ENCODE data around the gene HOXB4. TPM values are rescaled to one million over a fixed set of nuclear protein-coding genes. Genes with fewer than 3 reads are reported as not detected.

The HOXB4 gene
- total RNA-seq, 3 donors from 2014 or later, result 4.5 to 14.6 (median 5.3) TPM

GRCh38 chr17:48596735-48597527 lies 18.8 kb upstream of the HOXB4 start:
- DNase-seq (peak in 1 of 3 donors; percentile 12), ATAC-seq (no peak)
- TF ChIP-seq CTCF (IDR thresholded peaks at IDR 0.05), result no peak
- intact Hi-C loops (cut with DNase I, micrococcal nuclease), result no loop called here
- Histone ChIP-seq H3K4me1 (ENCODE audit: low read depth) (peaks cover 44% of the 10 kb centered on the region), H3K9me3 (no peaks in the 10 kb centered on the region), H3K36me3 (ENCODE audit: low read depth) (peaks cover 5% of the 10 kb centered on the region), H3K4me3 (peak overlapping the region; percentile 7)

- Histone ChIP-seq H3K9me3 (no peaks in the 10 kb centered on the region), H3K36me3 (ENCODE audit: low read depth) (peaks cover 5% of the 10 kb centered on the region), H3K4me3 (no peak overlapping the region), H3K4me1 (ENCODE audit: low read depth) (peaks cover 50% of the 10 kb centered on the region)
- no peak for ATAC-seq
- intact Hi-C loops (cut with DNase I, micrococcal nuclease), result no loop called here
- DNase-seq, result no peak
- TF ChIP-seq CTCF (IDR thresholded peaks at IDR 0.05), result no peak
These were observed 18.0 kb upstream of the HOXB4 start for GRCh38 chr17:48596000-48596734.

GRCh38 chr17:48595278-48595999 lies 17.3 kb upstream of the HOXB4 start:
- ATAC-seq, result no peak
- H3K4me1 ChIP-seq (ENCODE audit: low read depth), result peaks cover 53% of the 10 kb centered on the region
- no peak for TF ChIP-seq CTCF (IDR thresholded peaks at IDR 0.05)
- no peaks in the 10 kb centered on the region for H3K9me3 ChIP-seq
- no peak for DNase-seq
- intact Hi-C loops (cut with DNase I, micrococcal nuclease), result no loop called here
- peaks cover 5% of the 10 kb centered on the region for H3K36me3 ChIP-seq (ENCODE audit: low read depth)
- H3K4me3 ChIP-seq, result no peak overlapping the region

GRCh38 chr17:48594538-48595277 lies 16.6 kb upstream of the HOXB4 start:
- intact Hi-C loops (cut with DNase I, micrococcal nuclease), result no loop called here
- Histone ChIP-seq H3K4me3 (no peak overlapping the region), H3K9me3 (no peaks in the 10 kb centered on the region), H3K36me3 (ENCODE audit: low read depth) (peaks cover 5% of the 10 kb centered on the region), H3K4me1 (ENCODE audit: low read depth) (peaks cover 51% of the 10 kb centered on the region)
- DNase-seq (no peak), ATAC-seq (no peak)
- no peak for TF ChIP-seq CTCF (IDR thresholded peaks at IDR 0.05)

All from mucosa of descending colon (tissue), 3 donors.